ENCODE data around the gene CDK17. TPM values are rescaled to one million over a fixed set of nuclear protein-coding genes. Genes with fewer than 3 reads are reported as not detected.
"Not testable (repeated sequence)": the region's sequence is repeated elsewhere in the genome, so short reads cannot be mapped to it uniquely, and the experiment has no call there.

Gene CDK17
- total and polyA plus RNA-seq, 11 donors: 6.7 to 31.7 (median 22.9) TPM

DNA sequence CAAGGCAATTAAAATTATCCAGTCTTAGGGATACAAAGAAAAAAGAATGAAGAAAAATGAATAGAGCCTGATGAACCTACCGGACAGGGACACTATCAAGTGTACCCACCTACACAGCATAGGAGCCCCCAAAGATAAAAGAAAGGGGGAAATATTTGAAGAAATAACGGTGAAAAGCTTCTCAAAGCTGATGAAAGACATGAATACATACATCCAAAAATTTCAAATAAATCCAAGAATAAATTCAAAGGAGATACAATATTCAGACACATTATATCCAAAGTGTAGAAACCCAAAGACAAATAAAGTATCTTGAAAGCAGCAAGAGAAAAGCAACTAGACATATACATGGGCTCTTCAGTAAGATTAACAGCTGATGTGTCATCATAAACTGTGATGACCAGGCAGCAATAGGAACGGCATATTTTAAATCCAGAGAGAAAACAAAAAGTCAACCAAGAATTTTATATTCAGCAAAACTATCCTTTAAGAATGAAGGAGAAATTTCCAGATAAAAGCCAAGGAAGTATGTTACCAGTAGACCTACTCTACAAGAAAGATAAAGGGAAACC, 56.0 kb downstream of the CDK17 start:
- WGBS, 4 donors: 66 to 98% (median 80%) methylated on average over 3 of the region's 3 CpGs
- ATAC-seq (no peak), DNase-seq (no peak)
- no peak overlapping the region for H3K27ac ChIP-seq
- H3K9me3 ChIP-seq: peaks cover 0 to 39% (median 18%) of the 10 kb centered on the region in 12 donors
- no peaks in the 10 kb centered on the region for H3K27me3 ChIP-seq
- H3K4me1 ChIP-seq: peaks cover 0 to 36% (median 5%) of the 10 kb centered on the region in 12 donors
- TF ChIP-seq, protein P1, sequence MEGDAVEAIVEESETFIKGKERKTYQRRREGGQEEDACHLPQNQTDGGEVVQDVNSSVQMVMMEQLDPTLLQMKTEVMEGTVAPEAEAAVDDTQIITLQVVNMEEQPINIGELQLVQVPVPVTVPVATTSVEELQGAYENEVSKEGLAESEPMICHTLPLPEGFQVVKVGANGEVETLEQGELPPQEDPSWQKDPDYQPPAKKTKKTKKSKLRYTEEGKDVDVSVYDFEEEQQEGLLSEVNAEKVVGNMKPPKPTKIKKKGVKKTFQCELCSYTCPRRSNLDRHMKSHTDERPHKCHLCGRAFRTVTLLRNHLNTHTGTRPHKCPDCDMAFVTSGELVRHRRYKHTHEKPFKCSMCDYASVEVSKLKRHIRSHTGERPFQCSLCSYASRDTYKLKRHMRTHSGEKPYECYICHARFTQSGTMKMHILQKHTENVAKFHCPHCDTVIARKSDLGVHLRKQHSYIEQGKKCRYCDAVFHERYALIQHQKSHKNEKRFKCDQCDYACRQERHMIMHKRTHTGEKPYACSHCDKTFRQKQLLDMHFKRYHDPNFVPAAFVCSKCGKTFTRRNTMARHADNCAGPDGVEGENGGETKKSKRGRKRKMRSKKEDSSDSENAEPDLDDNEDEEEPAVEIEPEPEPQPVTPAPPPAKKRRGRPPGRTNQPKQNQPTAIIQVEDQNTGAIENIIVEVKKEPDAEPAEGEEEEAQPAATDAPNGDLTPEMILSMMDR (IDR thresholded peaks at IDR 0.05): no peak
- TF ChIP-seq POLR2A (IDR thresholded peaks at IDR 0.05): no peak
- H3K36me3 ChIP-seq: peaks cover 0 to 9% (median 0%) of the 10 kb centered on the region in 9 donors
- intact Hi-C loops (cut with DNase I): loop anchor here in 2 of 10 donors (10.0 kb wide), 1 partner anchor 51 kb away; no protein-coding TSS in a partner anchor
- no peak overlapping the region for H3K4me3 ChIP-seq

DNA sequence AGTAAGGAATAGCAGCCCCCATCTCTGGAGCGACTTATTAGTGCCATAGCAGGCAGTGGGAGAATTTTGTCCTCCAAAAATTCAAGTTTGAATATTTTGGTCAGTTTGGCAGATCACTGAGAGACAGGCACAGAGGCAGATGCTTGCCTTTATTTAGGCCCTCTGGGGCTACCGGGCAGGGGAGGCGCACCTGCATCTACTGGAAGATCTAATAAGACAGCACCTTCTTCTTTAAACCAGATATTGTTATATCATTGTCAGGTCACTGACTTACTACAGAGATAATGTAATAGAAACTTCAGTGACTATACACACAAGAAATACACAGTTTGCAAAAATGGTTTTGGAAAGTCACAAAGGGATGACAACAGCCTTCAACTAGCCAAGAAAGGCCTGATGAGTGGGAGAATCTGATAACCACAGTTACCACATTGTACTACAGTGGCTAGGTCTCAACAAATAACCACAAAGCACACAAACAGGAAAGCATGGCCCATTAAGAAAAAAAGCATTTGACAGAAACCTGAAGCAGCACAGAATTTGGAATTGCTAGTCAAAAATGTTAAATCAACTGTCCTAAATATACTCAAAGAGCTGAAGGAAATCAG, 56.8 kb downstream of the CDK17 start:
- DNase-seq (no peak), ATAC-seq (no peak)
- Histone ChIP-seq H3K4me1 (peaks cover 0 to 37% (median 7%) of the 10 kb centered on the region in 12 donors), H3K27ac (no peak overlapping the region), H3K27me3 (no peaks in the 10 kb centered on the region), H3K9me3 (peaks cover 0 to 39% (median 18%) of the 10 kb centered on the region in 12 donors), H3K4me3 (no peak overlapping the region), H3K36me3 (peaks cover 0 to 9% (median 0%) of the 10 kb centered on the region in 9 donors)
- no peak for TF ChIP-seq POLR2A (IDR thresholded peaks at IDR 0.05)
- WGBS, 4 donors: 96 to 97% (median 96%) methylated on average over 3 of the region's 3 CpGs
- intact Hi-C loops (cut with DNase I): loop anchor here in 2 of 10 donors (10.0 kb wide), 1 partner anchor 51 kb away; no protein-coding TSS in a partner anchor

DNA sequence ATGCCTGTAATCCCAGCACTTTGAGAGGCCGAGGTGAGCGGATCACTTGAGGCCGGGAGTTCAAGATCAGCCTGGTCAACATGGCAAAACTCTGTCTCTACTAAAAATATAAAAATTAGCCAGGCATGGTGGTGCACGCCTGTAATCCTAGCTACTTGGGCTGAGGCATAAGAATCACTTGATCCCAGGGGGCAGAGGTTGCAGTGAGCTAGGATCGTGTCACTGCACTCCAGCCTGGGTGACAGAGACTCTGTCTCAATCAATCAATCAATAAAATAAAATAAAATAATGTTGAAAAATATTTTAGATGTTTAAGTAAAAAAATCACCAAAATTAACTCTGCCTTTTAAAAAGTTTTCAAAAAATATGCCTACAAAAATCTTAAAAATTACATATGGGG, 60.6 kb downstream of the CDK17 start:
- not testable (repeated sequence) for DNase-seq, H3K36me3 ChIP-seq, H3K4me3 ChIP-seq, H3K27me3 ChIP-seq, ATAC-seq, H3K27ac ChIP-seq
- intact Hi-C loops (cut with DNase I): loop anchor here in 3 of 10 donors (10.0 kb wide), 2 partner anchors 45 to 55 kb away; no protein-coding TSS in a partner anchor
- Histone ChIP-seq H3K9me3 (peaks cover 0 to 42% (median 20%) of the 10 kb centered on the region in 12 donors), H3K4me1 (peaks cover 0 to 21% (median 7%) of the 10 kb centered on the region in 12 donors)
- WGBS, 4 donors: 96 to 98% (median 97%) methylated on average over 5 of the region's 5 CpGs

DNA sequence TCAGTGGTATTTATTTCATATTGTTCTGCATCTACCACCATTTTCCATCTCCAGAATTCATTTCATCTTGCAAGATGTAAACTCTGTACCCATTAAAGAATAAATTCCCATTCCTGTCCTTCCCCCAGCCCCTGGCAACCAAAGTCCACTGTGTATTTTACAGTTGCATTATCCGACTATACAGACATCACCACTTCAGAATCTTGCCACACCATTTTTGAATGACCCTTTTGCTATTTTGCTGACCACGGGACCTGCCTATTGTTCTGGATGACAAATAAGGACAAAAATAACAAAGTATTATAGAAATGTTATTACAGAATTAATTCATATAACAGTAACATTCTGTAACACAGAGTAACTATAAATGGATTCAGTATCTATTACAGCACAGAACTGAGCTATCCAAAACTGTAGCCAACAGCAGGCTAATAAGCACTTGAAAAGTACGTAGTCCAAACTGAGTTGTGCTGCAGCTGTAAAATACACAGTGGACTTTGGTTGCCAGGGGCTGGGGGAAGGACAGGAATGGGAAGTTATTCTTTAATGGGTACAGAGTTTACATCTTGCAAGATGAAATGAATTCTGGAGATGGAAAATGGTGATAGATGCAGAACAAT, 61.3 kb downstream of the CDK17 start:
- no peak for DNase-seq
- Histone ChIP-seq H3K4me3 (no peak overlapping the region), H3K9me3 (peaks cover 0 to 35% (median 13%) of the 10 kb centered on the region in 12 donors), H3K27me3 (no peaks in the 10 kb centered on the region), H3K36me3 (peaks cover 0 to 7% (median 0%) of the 10 kb centered on the region in 9 donors), H3K4me1 (peaks cover 0 to 23% (median 7%) of the 10 kb centered on the region in 12 donors), H3K27ac (peak overlapping the region in 5 of 12 donors; percentile 7 to 33 (median 19))
- peak; percentile 82 to 90 (median 90) for ATAC-seq
- TF ChIP-seq POLR2A (IDR thresholded peaks at IDR 0.05): no peak
- TF ChIP-seq, protein P1 (IDR thresholded peaks at IDR 0.05): no peak
- intact Hi-C loops (cut with DNase I): loop anchor here in 1 of 10 donors (10.0 kb wide), 1 partner anchor 46 kb away; no protein-coding TSS in a partner anchor
- 34 to 45% (median 37%) methylated on average over 3 of the region's 3 CpGs for WGBS, 4 donors

GRCh38 chr12:96337953-96338352, 62.3 kb downstream of the CDK17 start:
- intact Hi-C loops (cut with DNase I): loop anchor here in 1 of 10 donors (10.0 kb wide), 1 partner anchor 47 kb away; no protein-coding TSS in a partner anchor
- H3K9me3 ChIP-seq: peaks cover 0 to 25% (median 8%) of the 10 kb centered on the region in 12 donors
- H3K4me3 ChIP-seq: no peak overlapping the region
- no peak for TF ChIP-seq POLR2A (IDR thresholded peaks at IDR 0.05)
- TF ChIP-seq, protein P1 (IDR thresholded peaks at IDR 0.05): no peak
- peaks cover 0 to 17% (median 7%) of the 10 kb centered on the region in 9 donors for H3K36me3 ChIP-seq
- ATAC-seq (no peak), DNase-seq (no peak)
- H3K4me1 ChIP-seq: peaks cover 0 to 21% (median 7%) of the 10 kb centered on the region in 12 donors
- H3K27ac ChIP-seq: no peak overlapping the region
- H3K27me3 ChIP-seq: no peaks in the 10 kb centered on the region
